ENCODE measurements around the gene GUCY2C.

Gene GUCY2C

GRCh38 chr12:14576896-14577295 is 119.5 kb downstream of the GUCY2C start:
- ChIA-PET CTCF (no interaction called here), POLR2A (no interaction called here)
- Histone ChIP-seq H3K36me3 (ENCODE audit: control insufficient read depth in 2 of 2, insufficient read depth in 1 of 2, low read length in 2 of 2) (no peaks in the 10 kb centered on the region), H3K4me1 (ENCODE audit: control insufficient read depth, insufficient read depth, low read length) (no peaks in the 10 kb centered on the region), H3K9me3 (ENCODE audit: control insufficient read depth, insufficient read depth, low read depth, low read length) (no peaks in the 10 kb centered on the region), H3K4me3 (ENCODE audit: low read depth, low read length) (no peak overlapping the region), H3K27ac (ENCODE audit: extremely low read depth, low read depth, low read length) (no peak overlapping the region)
- no peak for TF ChIP-seq ZNF610 (tag by site-specific recombination; IDR thresholded peaks at IDR 0.05; ENCODE audit: borderline replicate concordance)
- no peak for TF ChIP-seq ZNF324 (tag by site-specific recombination; IDR thresholded peaks at IDR 0.05)
- no peak for TF ChIP-seq MZF1 (tag by site-specific recombination; IDR thresholded peaks at IDR 0.05; ENCODE audit: borderline replicate concordance)
- TF ChIP-seq, protein P1, sequence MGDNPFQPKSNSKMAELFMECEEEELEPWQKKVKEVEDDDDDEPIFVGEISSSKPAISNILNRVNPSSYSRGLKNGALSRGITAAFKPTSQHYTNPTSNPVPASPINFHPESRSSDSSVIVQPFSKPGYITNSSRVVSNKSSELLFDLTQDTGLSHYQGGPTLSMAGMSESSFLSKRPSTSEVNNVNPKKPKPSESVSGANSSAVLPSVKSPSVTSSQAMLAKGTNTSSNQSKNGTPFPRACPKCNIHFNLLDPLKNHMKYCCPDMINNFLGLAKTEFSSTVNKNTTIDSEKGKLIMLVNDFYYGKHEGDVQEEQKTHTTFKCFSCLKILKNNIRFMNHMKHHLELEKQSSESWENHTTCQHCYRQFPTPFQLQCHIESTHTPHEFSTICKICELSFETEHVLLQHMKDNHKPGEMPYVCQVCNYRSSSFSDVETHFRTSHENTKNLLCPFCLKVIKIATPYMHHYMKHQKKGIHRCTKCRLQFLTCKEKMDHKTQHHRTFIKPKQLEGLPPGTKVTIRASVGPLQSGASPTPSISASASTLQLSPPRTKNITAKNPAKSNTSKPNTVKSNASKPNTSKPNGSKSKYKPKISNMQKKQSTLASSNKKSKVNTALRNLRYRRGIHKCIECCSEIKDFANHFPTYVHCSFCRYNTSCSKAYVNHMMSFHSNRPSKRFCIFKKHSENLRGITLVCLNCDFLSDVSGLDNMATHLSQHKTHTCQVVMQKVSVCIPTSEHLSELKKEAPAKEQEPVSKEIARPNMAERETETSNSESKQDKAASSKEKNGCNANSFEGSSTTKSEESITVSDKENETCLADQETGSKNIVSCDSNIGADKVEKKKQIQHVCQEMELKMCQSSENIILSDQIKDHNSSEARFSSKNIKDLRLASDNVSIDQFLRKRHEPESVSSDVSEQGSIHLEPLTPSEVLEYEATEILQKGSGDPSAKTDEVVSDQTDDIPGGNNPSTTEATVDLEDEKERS (tag by site-specific recombination; IDR thresholded peaks at IDR 0.05), result no peak

- Histone ChIP-seq H3K27ac (ENCODE audit: extremely low read depth, low read depth, low read length) (no peak overlapping the region), H3K9me3 (ENCODE audit: control insufficient read depth, insufficient read depth, low read depth, low read length) (no peaks in the 10 kb centered on the region), H3K4me1 (ENCODE audit: control insufficient read depth, insufficient read depth, low read length) (no peaks in the 10 kb centered on the region)
Measured at GRCh38 chr12:14575585-14575984, 120.8 kb downstream of the GUCY2C start.

More at GRCh38 chr12:14575585-14575984, 120.8 kb downstream of the GUCY2C start:
- Histone ChIP-seq H3K36me3 (ENCODE audit: control insufficient read depth in 2 of 2, insufficient read depth in 1 of 2, low read length in 2 of 2) (no peaks in the 10 kb centered on the region), H3K4me3 (ENCODE audit: low read depth, low read length) (no peak overlapping the region)
- ChIA-PET CTCF (no interaction called here), POLR2A (interaction anchor here (0.7 kb wide), 3 partner anchors 10 to 195 kb away, joined by 3 to 5 read pairs (median 5); no protein-coding TSS in a partner anchor)
- no peak for TF ChIP-seq ZNF692 (tag by site-specific recombination; IDR thresholded peaks at IDR 0.05)
- TF ChIP-seq ZNF140 (tag by site-specific recombination; IDR thresholded peaks at IDR 0.05), result no peak
- no peak for TF ChIP-seq ZNF830 (tag by site-specific recombination; IDR thresholded peaks at IDR 0.05; ENCODE audit: low read depth)
- no peak for TF ChIP-seq ZNF645 (tag by site-specific recombination; IDR thresholded peaks at IDR 0.05)
- no peak for TF ChIP-seq ZNF596 (tag by site-specific recombination; IDR thresholded peaks at IDR 0.05)
- TF ChIP-seq PBX3 (CRISPR knock-in tag; IDR thresholded peaks at IDR 0.05), result no peak
- TF ChIP-seq, protein P2, sequence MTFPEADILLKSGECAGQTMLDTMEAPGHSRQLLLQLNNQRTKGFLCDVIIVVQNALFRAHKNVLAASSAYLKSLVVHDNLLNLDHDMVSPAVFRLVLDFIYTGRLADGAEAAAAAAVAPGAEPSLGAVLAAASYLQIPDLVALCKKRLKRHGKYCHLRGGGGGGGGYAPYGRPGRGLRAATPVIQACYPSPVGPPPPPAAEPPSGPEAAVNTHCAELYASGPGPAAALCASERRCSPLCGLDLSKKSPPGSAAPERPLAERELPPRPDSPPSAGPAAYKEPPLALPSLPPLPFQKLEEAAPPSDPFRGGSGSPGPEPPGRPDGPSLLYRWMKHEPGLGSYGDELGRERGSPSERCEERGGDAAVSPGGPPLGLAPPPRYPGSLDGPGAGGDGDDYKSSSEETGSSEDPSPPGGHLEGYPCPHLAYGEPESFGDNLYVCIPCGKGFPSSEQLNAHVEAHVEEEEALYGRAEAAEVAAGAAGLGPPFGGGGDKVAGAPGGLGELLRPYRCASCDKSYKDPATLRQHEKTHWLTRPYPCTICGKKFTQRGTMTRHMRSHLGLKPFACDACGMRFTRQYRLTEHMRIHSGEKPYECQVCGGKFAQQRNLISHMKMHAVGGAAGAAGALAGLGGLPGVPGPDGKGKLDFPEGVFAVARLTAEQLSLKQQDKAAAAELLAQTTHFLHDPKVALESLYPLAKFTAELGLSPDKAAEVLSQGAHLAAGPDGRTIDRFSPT (tag by site-specific recombination; IDR thresholded peaks at IDR 0.05), result no peak
- TF ChIP-seq ZNF175 (tag by site-specific recombination; IDR thresholded peaks at IDR 0.05), result no peak
- TF ChIP-seq ZNF324 (tag by site-specific recombination; IDR thresholded peaks at IDR 0.05), result no peak
- TF ChIP-seq MEIS1 (CRISPR knock-in tag; IDR thresholded peaks at IDR 0.05; ENCODE audit: borderline replicate concordance), result no peak
- TF ChIP-seq ZBTB17 (tag by site-specific recombination; IDR thresholded peaks at IDR 0.05), result no peak
- TF ChIP-seq ZBTB21 (tag by site-specific recombination; IDR thresholded peaks at IDR 0.05), result no peak
- TF ChIP-seq ZNF621 (tag by site-specific recombination; IDR thresholded peaks at IDR 0.05), result no peak
- TF ChIP-seq ZNF776 (tag by site-specific recombination; IDR thresholded peaks at IDR 0.05; ENCODE audit: borderline replicate concordance), result no peak
- no peak for TF ChIP-seq FEZF1 (tag by site-specific recombination; IDR thresholded peaks at IDR 0.05)
